Measurements from ENCODE around the gene CYGB.

The CYGB gene

DNA sequence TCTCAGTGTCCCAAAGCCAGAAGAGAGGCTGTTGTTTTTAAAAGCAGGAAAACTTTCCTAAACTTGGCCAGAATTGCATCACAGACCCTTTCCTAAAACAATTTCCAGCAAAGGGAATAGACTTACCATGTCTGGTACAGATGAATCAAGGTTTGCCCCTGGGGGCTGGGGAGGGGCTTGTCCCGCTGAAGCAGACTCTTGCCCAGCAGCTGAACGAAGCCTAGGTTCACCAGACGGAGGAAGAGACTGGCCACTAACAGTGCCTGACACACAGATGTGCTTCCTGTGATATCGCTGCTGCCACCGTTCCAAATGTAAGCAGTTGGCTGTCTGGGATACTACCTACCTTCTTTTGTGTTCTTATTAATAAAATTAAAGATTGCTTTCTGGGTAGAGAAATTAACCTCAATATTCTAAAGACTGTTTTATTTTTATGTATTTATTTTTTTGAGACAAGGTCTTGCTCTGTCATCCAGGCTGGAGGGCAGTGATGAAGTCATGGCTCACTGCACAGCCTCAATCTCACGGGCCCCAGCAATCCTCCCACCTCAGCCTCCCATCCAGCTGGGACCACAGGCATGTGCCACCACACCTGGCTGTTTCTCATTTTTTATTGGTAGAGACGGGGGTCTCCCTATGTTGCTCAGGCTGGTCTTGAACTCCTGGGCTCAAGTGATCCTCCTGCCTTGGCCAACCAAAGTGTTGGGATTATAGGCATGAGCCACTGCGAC lies 15.8 kb upstream of the CYGB start:
- Histone ChIP-seq H3K27ac (ENCODE audit: low read depth, low read length) (no peak overlapping the region), H3K4me2 (ENCODE audit: low read depth, low read length, poor library complexity, severe bottlenecking) (no peak overlapping the region)

DNA sequence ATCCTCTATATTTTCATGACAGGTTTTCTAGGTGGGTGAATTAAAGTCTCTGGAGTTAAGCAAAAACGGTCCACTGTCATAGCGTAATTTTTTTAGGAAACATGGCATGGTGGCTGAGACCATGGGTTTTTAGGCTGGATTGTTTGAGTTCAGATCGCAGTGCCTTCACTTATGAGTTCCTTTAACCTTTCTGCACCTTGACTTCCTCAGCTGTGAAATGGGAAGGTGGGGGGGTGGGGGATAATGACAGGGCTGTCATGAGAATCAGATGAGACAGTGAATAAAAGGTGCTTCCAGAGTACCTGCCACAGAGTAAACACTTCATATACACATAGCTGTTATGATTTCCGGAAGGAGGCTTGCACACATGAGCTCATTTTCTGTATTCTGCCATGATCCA lies 14.2 kb upstream of the CYGB start:
- Histone ChIP-seq H3K4me2 (ENCODE audit: low read depth, low read length, poor library complexity, severe bottlenecking) (no peak overlapping the region), H3K27ac (ENCODE audit: low read depth, low read length) (no peak overlapping the region), H3K27me3 (ENCODE audit: low read length) (no peaks in the 10 kb centered on the region), H3F3A (ENCODE audit: insufficient read depth) (0 out of 2 replicates have a peak, but pooled peaks cover 3% of the 10 kb centered on the region), H3K9me3 (ENCODE audit: insufficient read depth, low read length) (no peaks in the 10 kb centered on the region), H3K36me3 (ENCODE audit: low read length) (no peaks in the 10 kb centered on the region), H2AFZ (ENCODE audit: low read depth, low read length, severe bottlenecking) (no peak overlapping the region), H3K4me3 (ENCODE audit: insufficient read depth, low read length, poor library complexity, severe bottlenecking) (no peak overlapping the region), H3K79me2 (ENCODE audit: insufficient read depth, low read length) (no peaks in the 10 kb centered on the region), H3K9me2 (replicated peaks; ENCODE audit: insufficient read depth, low read length) (no peaks in the 10 kb centered on the region), H3K9ac (ENCODE audit: low read length) (no peak overlapping the region), H4K20me1 (ENCODE audit: low read depth, low read length) (no peaks in the 10 kb centered on the region)
- TF ChIP-seq, protein P1, sequence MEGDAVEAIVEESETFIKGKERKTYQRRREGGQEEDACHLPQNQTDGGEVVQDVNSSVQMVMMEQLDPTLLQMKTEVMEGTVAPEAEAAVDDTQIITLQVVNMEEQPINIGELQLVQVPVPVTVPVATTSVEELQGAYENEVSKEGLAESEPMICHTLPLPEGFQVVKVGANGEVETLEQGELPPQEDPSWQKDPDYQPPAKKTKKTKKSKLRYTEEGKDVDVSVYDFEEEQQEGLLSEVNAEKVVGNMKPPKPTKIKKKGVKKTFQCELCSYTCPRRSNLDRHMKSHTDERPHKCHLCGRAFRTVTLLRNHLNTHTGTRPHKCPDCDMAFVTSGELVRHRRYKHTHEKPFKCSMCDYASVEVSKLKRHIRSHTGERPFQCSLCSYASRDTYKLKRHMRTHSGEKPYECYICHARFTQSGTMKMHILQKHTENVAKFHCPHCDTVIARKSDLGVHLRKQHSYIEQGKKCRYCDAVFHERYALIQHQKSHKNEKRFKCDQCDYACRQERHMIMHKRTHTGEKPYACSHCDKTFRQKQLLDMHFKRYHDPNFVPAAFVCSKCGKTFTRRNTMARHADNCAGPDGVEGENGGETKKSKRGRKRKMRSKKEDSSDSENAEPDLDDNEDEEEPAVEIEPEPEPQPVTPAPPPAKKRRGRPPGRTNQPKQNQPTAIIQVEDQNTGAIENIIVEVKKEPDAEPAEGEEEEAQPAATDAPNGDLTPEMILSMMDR (IDR thresholded peaks at IDR 0.05; ENCODE audit: insufficient read depth, low read length, poor library complexity, severe bottlenecking), result no peak
- no peak for TF ChIP-seq EZH2phosphoT487 (conservative IDR thresholded peaks at IDR 0.05; ENCODE audit: low read length)

More for the DNA sequence above, 15.8 kb upstream of the CYGB start:
- no peaks in the 10 kb centered on the region for H3K9me3 ChIP-seq (ENCODE audit: insufficient read depth, low read length)
- no peak for TF ChIP-seq EZH2phosphoT487 (conservative IDR thresholded peaks at IDR 0.05; ENCODE audit: low read length)
- TF ChIP-seq, protein P1 (IDR thresholded peaks at IDR 0.05; ENCODE audit: insufficient read depth, low read length, poor library complexity, severe bottlenecking), result no peak
- H3F3A ChIP-seq (ENCODE audit: insufficient read depth), result 0 out of 2 replicates have a peak, but pooled peaks cover 7% of the 10 kb centered on the region
- H3K9me2 ChIP-seq (replicated peaks; ENCODE audit: insufficient read depth, low read length), result no peaks in the 10 kb centered on the region
- no peak overlapping the region for H3K9ac ChIP-seq (ENCODE audit: low read length)
- no peak overlapping the region for H2AFZ ChIP-seq (ENCODE audit: low read depth, low read length, severe bottlenecking)
- no peaks in the 10 kb centered on the region for H3K27me3 ChIP-seq (ENCODE audit: low read length)
- peaks cover 8% of the 10 kb centered on the region for H3K79me2 ChIP-seq (ENCODE audit: insufficient read depth, low read length)
- no peaks in the 10 kb centered on the region for H3K36me3 ChIP-seq (ENCODE audit: low read length)
- H3K4me3 ChIP-seq (ENCODE audit: insufficient read depth, low read length, poor library complexity, severe bottlenecking), result no peak overlapping the region
- no peaks in the 10 kb centered on the region for H4K20me1 ChIP-seq (ENCODE audit: low read depth, low read length)

DNA sequence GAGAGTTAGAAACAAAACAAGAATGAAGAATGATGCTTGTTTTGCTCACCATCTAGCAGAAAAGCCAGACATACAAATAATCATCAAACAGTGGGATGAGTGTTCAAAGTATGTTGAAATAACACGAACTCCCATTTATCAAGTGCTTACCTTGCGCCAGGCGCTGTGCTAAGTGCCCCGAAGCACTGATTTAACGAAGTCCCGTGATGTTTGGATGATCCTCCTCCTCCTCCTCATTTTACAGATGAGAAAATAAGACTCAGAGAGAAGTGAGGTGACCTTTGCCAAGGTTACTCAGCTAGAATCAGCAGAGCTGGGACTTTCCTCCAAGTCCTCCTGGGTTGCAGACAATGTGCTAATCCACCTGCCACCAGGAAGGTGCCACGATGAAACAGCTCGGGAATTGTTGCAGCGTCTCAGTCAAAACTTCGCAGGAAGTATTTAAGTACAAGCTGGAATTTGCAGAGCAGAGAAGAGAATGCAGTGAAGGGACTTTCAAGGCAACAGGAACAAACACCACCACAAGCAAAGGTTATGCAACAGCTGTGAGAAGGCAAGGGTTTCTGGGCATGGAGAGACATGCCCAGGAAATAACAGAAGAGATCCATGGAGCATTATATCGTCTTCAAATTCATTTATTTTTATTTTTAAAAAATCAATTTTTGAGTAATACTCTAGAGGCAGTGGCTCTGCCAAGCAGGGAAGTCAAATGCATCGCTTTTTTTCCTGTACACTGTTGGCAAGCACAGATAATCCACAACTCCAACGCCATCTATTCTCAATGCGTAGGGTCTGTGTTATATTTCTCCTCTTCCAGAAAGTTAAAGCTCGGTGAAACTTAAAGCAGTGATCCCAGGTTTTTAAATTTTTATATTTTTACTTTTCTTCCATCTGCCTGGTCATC lies 13.5 kb upstream of the CYGB start:
- Histone ChIP-seq H3K27me3 (ENCODE audit: low read length) (no peaks in the 10 kb centered on the region), H3K27ac (ENCODE audit: low read depth, low read length) (no peak overlapping the region), H3K9ac (ENCODE audit: low read length) (no peak overlapping the region), H3F3A (ENCODE audit: insufficient read depth) (0 out of 2 replicates have a peak, but pooled peaks cover 3% of the 10 kb centered on the region), H3K4me3 (ENCODE audit: insufficient read depth, low read length, poor library complexity, severe bottlenecking) (no peak overlapping the region), H3K79me2 (ENCODE audit: insufficient read depth, low read length) (no peaks in the 10 kb centered on the region), H2AFZ (ENCODE audit: low read depth, low read length, severe bottlenecking) (no peak overlapping the region), H3K36me3 (ENCODE audit: low read length) (no peaks in the 10 kb centered on the region), H3K9me2 (replicated peaks; ENCODE audit: insufficient read depth, low read length) (no peaks in the 10 kb centered on the region), H3K4me2 (ENCODE audit: low read depth, low read length, poor library complexity, severe bottlenecking) (no peak overlapping the region), H3K9me3 (ENCODE audit: insufficient read depth, low read length) (no peaks in the 10 kb centered on the region), H4K20me1 (ENCODE audit: low read depth, low read length) (no peaks in the 10 kb centered on the region)
- TF ChIP-seq, protein P1 (IDR thresholded peaks at IDR 0.05; ENCODE audit: insufficient read depth, low read length, poor library complexity, severe bottlenecking), result no peak
- TF ChIP-seq EZH2phosphoT487 (conservative IDR thresholded peaks at IDR 0.05; ENCODE audit: low read length), result no peak
